ENCODE measurements around the gene RPS18. TPM values are rescaled to one million over a fixed set of nuclear protein-coding genes. Genes with fewer than 3 reads are reported as not detected.

RPS18 gene
- total and polyA plus RNA-seq, 9 of the 15 experiments (the other 6 are each of a cell fraction or from before 2014, with no cell fraction given): 5,023 to 17,516 (median 8,131) TPM

DNA sequence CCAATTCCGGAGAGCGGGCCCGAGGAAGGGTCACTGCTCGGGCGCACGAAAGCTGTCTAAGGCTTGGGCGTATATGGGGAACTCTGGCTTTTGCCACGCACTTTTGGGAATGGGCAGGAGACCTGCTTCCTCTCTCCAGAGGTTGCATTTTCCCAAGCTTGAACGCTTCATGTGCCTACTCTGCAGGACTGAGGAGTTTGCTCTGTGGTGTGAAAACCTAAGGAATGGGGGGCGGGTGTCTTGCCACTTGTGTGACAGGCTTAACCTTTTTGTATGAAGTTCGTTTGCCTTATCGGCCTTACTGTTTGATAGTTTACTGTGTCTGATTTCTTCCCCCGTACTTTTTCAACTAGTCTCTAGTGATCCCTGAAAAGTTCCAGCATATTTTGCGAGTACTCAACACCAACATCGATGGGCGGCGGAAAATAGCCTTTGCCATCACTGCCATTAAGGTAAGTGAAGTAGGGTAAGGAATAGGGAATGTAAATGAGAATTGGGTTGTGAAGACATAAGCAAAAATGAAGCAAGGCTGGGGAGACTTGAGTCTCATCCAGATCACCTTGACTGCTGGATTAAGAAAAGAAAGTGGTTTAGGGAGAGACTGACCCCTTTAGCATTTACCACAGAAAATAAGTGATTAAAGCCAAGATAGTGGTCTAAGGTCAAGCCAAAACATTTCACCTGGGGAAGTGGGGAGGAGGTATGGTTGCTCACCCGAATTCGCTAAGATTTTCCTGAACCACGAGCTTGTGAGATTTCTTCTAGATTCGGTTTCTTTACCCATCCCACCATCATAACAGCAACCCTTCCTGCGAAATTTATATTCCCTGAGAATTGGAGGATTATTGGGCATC, 627 bp downstream of the RPS18 start:
- H3K4me2 ChIP-seq (ENCODE audit: insufficient read depth, low read length): peak overlapping the region; percentile 99
- H3K27me3 ChIP-seq (ENCODE audit: control insufficient read depth in 2 of 2, insufficient read depth in 2 of 2, low read length in 2 of 2): no peaks in the 10 kb centered on the region; a peak in 1 of 5 replicates
- BruUV-seq (replicated peaks): TSS peak; percentile 66
- intact Hi-C loops (cut with micrococcal nuclease): loop anchor here (1.0 to 10.0 kb wide), 2 partner anchors 45 to 302 kb away; partner anchors contain the start of gene ZBTB22
- H3K4me3 ChIP-seq: peak overlapping the region; percentile 93
- H4K20me1 ChIP-seq (replicated peaks; ENCODE audit: control insufficient read depth, insufficient read depth, low read length): peaks cover 42% of the 10 kb centered on the region
- WGBS (ENCODE audit: insufficient coverage, low coverage, missing lambda C conversion rate): 0% methylated on average over 22 of the region's 22 CpGs
- H3K27ac ChIP-seq (ENCODE audit: extremely low read depth, low read depth, low read length): peak overlapping the region; percentile 98
- H3K4me1 ChIP-seq (replicated peaks in 1 of 2; ENCODE audit: control insufficient read depth in 2 of 2, insufficient read depth in 2 of 2, low read length in 2 of 2): peaks cover 19 to 38% of the 10 kb centered on the region in 2 experiments
- FAIRE-seq: no peak
- POLR2A ChIA-PET: interaction anchor here (0.5 to 3.2 kb wide), 42 partner anchors 9 to 1758 kb away, joined by 3 to 47 read pairs (median 4); partner anchors contain the start of genes HSD17B8, HSPA1B, KIFC1 and PFDN6
- in situ Hi-C loops (cut with MboI): loop anchor here (10.0 kb wide), 1 partner anchor 132 kb away; no protein-coding TSS in a partner anchor
- ATAC-seq: peak; percentile 27
- peaks cover 76% of the 10 kb centered on the region for H3K36me3 ChIP-seq (ENCODE audit: control insufficient read depth, insufficient read depth, low read length)
- peak overlapping the region; percentile 92 to 100 for H3K9ac ChIP-seq (ENCODE audit: insufficient read depth in 1 of 2, low read depth in 2 of 2, low read length in 2 of 2)
- no peaks in the 10 kb centered on the region for H3K9me1 ChIP-seq (ENCODE audit: control insufficient read depth, insufficient read depth, low read length)
- H3K9me3 ChIP-seq (replicated peaks; ENCODE audit: control insufficient read depth, insufficient read depth, low read depth, low read length): no peaks in the 10 kb centered on the region
- peak in 2 of 4 experiments; percentile 40 to 45 for DNase-seq (ENCODE audit: extremely low read depth in 1 of 4, low spot score in 3 of 4)
- CTCF ChIA-PET (ENCODE audit: low intra/inter-chr PET ratio): no interaction called here
- peak overlapping the region; percentile 42 for H2AFZ ChIP-seq (ENCODE audit: low read depth, low read length)
- peaks cover 68% of the 10 kb centered on the region for H3K79me2 ChIP-seq (ENCODE audit: control insufficient read depth, insufficient read depth, low read length)
- TF ChIP-seq, protein P1, sequence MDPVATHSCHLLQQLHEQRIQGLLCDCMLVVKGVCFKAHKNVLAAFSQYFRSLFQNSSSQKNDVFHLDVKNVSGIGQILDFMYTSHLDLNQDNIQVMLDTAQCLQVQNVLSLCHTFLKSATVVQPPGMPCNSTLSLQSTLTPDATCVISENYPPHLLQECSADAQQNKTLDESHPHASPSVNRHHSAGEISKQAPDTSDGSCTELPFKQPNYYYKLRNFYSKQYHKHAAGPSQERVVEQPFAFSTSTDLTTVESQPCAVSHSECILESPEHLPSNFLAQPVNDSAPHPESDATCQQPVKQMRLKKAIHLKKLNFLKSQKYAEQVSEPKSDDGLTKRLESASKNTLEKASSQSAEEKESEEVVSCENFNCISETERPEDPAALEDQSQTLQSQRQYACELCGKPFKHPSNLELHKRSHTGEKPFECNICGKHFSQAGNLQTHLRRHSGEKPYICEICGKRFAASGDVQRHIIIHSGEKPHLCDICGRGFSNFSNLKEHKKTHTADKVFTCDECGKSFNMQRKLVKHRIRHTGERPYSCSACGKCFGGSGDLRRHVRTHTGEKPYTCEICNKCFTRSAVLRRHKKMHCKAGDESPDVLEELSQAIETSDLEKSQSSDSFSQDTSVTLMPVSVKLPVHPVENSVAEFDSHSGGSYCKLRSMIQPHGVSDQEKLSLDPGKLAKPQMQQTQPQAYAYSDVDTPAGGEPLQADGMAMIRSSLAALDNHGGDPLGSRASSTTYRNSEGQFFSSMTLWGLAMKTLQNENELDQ (CRISPR knock-in tag; IDR thresholded peaks at IDR 0.05; ENCODE audit: borderline replicate concordance): no peak
- TF ChIP-seq BDP1 (IDR thresholded peaks at IDR 0.05; ENCODE audit: insufficient read depth, insufficient read length) (no peak), AFF1 (IDR thresholded peaks at IDR 0.05; ENCODE audit: low read depth in 1 of 2, partially characterized antibody in 2 of 2) (no peak), ZNF561 (CRISPR knock-in tag; conservative IDR thresholded peaks at IDR 0.05) (no peak), SMC3 (conservative IDR thresholded peaks at IDR 0.05; ENCODE audit: insufficient read depth, low read depth, low read length) (0 out of 2 replicates have a peak, but pooled peaks have one; percentile 16), ELF2 (CRISPR knock-in tag; IDR thresholded peaks at IDR 0.05) (0 out of 2 replicates have a peak, but pooled peaks have one; percentile 42), MCM3 (IDR thresholded peaks at IDR 0.05) (no peak)
- TF ChIP-seq, protein P2, sequence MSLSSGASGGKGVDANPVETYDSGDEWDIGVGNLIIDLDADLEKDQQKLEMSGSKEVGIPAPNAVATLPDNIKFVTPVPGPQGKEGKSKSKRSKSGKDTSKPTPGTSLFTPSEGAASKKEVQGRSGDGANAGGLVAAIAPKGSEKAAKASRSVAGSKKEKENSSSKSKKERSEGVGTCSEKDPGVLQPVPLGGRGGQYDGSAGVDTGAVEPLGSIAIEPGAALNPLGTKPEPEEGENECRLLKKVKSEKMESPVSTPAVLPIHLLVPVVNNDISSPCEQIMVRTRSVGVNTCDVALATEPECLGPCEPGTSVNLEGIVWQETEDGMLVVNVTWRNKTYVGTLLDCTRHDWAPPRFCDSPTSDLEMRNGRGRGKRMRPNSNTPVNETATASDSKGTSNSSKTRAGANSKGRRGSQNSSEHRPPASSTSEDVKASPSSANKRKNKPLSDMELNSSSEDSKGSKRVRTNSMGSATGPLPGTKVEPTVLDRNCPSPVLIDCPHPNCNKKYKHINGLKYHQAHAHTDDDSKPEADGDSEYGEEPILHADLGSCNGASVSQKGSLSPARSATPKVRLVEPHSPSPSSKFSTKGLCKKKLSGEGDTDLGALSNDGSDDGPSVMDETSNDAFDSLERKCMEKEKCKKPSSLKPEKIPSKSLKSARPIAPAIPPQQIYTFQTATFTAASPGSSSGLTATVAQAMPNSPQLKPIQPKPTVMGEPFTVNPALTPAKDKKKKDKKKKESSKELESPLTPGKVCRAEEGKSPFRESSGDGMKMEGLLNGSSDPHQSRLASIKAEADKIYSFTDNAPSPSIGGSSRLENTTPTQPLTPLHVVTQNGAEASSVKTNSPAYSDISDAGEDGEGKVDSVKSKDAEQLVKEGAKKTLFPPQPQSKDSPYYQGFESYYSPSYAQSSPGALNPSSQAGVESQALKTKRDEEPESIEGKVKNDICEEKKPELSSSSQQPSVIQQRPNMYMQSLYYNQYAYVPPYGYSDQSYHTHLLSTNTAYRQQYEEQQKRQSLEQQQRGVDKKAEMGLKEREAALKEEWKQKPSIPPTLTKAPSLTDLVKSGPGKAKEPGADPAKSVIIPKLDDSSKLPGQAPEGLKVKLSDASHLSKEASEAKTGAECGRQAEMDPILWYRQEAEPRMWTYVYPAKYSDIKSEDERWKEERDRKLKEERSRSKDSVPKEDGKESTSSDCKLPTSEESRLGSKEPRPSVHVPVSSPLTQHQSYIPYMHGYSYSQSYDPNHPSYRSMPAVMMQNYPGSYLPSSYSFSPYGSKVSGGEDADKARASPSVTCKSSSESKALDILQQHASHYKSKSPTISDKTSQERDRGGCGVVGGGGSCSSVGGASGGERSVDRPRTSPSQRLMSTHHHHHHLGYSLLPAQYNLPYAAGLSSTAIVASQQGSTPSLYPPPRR (CRISPR knock-in tag; IDR thresholded peaks at IDR 0.05; ENCODE audit: borderline replicate concordance): no peak

Data from K562 (cell line).